Trophoblast cell (in vitro differentiated cells and primary cell): ENCODE data around the gene ACOT9.
A peak's percentile ranks its signal among the peaks of the same experiment; 100 is the strongest.
"Not testable (repeated sequence)": the region's sequence is repeated elsewhere in the genome, so short reads cannot be mapped to it uniquely, and the experiment has no call there.

Experiments
- DNase-seq, 2 donors: peaks; one replicate each; pipeline ENCODE4 v3.0.0-alpha.2; 2016
- H2AFZ ChIP-seq: 2 replicates; pipeline ENCODE4 v1.6.1; 2013; ENCODE audit warnings: low read length, moderate library complexity, mild to moderate bottlenecking; ENCODE audit not compliant: insufficient read depth, poor library complexity
- H2AK5ac ChIP-seq: 2 replicates; pipeline ENCODE4 v1.6.1; 2013; ENCODE audit warnings: mild to moderate bottlenecking, low read length
- H2BK120ac ChIP-seq: 2 replicates; pipeline ENCODE4 v1.6.1; 2013; ENCODE audit warnings: low read length, mild to moderate bottlenecking, moderate library complexity; ENCODE audit not compliant: insufficient read depth, poor library complexity
- H2BK12ac ChIP-seq: 2 replicates; pipeline ENCODE4 v1.6.1; 2013; ENCODE audit warnings: mild to moderate bottlenecking, low read length, moderate library complexity
- H2BK5ac ChIP-seq: 2 replicates; pipeline ENCODE4 v1.6.1; 2013; ENCODE audit warnings: low read length, low read depth, moderate library complexity, mild to moderate bottlenecking; ENCODE audit not compliant: poor library complexity
- H3K14ac ChIP-seq: 2 replicates; pipeline ENCODE4 v1.6.1; 2013; ENCODE audit warnings: mild to moderate bottlenecking, low read length
- H3K18ac ChIP-seq: 2 replicates; pipeline ENCODE4 v1.6.1; 2013; ENCODE audit warnings: mild to moderate bottlenecking, low read length
- H3K23ac ChIP-seq: 2 replicates; pipeline ENCODE4 v1.6.1; 2013; ENCODE audit warnings: low read length
- H3K27ac ChIP-seq: 2 replicates; pipeline ENCODE4 v1.5.1; 2013; ENCODE audit warnings: low read depth, mild to moderate bottlenecking, inconsistent platforms, low read length, moderate library complexity
- H3K27me3 ChIP-seq: 2 replicates; pipeline ENCODE4 v1.6.1; 2013; ENCODE audit warnings: inconsistent platforms, mild to moderate bottlenecking, low read length, moderate library complexity; ENCODE audit not compliant: insufficient read depth
- H3K36me3 ChIP-seq, 2 experiments: 1 replicate in 1 of 2; 2 replicates in 1 of 2; pipeline ENCODE4 v1.6.1; 2013; ENCODE audit warnings: low read length in 2 of 2, mild to moderate bottlenecking in 2 of 2, moderate library complexity in 1 of 2; ENCODE audit not compliant: insufficient read depth in 2 of 2, control insufficient read depth in 1 of 2
- H3K4ac ChIP-seq: 2 replicates; pipeline ENCODE4 v1.6.1; 2013; ENCODE audit warnings: low read depth, mild to moderate bottlenecking, low read length, moderate library complexity
- H3K4me1 ChIP-seq, 2 experiments: 1 replicate in 1 of 2; 2 replicates in 1 of 2; pipeline ENCODE4 v1.6.1; 2013; ENCODE audit warnings: low read length in 2 of 2, mild to moderate bottlenecking in 2 of 2, moderate library complexity in 1 of 2; ENCODE audit not compliant: insufficient read depth in 2 of 2, control insufficient read depth in 1 of 2
- H3K4me2 ChIP-seq: 2 replicates; pipeline ENCODE4 v1.6.1; 2013; ENCODE audit warnings: inconsistent platforms, mild to moderate bottlenecking, low read length, moderate library complexity
- H3K4me3 ChIP-seq: 2 replicates; pipeline ENCODE4 v1.5.1; 2013; ENCODE audit warnings: mild to moderate bottlenecking, low read depth, low read length, inconsistent platforms
- H3K79me1 ChIP-seq: one replicate; pipeline ENCODE4 v1.6.1; 2013; ENCODE audit warnings: low read length
- H3K79me2 ChIP-seq: 2 replicates; pipeline ENCODE4 v1.6.1; 2013; ENCODE audit warnings: low read length, mild to moderate bottlenecking; ENCODE audit not compliant: control insufficient read depth, insufficient read depth, poor library complexity
- H3K9ac ChIP-seq: 2 replicates; pipeline ENCODE4 v1.6.1; 2013; ENCODE audit warnings: mild to moderate bottlenecking, low read length
- H3K9me3 ChIP-seq: 2 replicates; pipeline ENCODE4 v1.6.1; 2013; ENCODE audit warnings: low read depth, mild to moderate bottlenecking, control low read depth, inconsistent platforms, low read length; ENCODE audit not compliant: insufficient read depth
- H4K12ac ChIP-seq: 2 replicates; pipeline ENCODE4 v1.6.1; 2013; ENCODE audit warnings: low read depth, mild to moderate bottlenecking, low read length, moderate library complexity
- H4K8ac ChIP-seq: 2 replicates; pipeline ENCODE4 v1.6.1; 2013; ENCODE audit warnings: low read depth, mild to moderate bottlenecking, low read length, moderate library complexity
- H4K91ac ChIP-seq: one replicate; pipeline ENCODE4 v1.6.1; 2013; ENCODE audit warnings: low read depth, mild to moderate bottlenecking, low read length, moderate library complexity
- WGBS: extraction: QIAGEN DNeasy Blood & Tissue Kit; methylation state at CpG from one replicate; pipeline ENCODE4 v1.1.7; 2013; ENCODE audit warnings: missing lambda C conversion rate; ENCODE audit not compliant: insufficient read length, insufficient coverage; ENCODE audit errors: extremely low coverage; 5-methylcytosine and 5-hydroxymethylcytosine counted together

ACOT9 gene

DNA sequence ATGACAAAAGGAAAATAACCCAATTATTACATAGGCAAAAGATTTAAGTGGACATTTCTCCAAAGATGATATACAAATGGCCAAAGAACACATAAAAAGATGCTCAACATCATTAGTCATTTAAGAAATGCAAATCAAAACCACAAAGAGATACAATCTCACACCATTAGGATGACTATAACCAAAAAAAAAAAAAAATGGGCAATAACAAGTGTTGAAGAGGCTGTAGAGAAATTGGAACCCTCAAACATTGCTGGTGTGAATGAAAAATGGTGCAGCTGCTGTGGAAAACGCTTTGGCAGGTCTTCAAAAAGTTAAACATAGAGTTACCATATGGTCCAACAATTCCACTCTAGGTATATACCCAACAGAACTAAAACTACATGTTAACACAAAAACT, 81.4 kb downstream of the ACOT9 start:
- no peak overlapping the region for H4K91ac ChIP-seq
- H3K27me3 ChIP-seq: no peaks in the 10 kb centered on the region
- peaks cover 3 to 8% of the 10 kb centered on the region in 2 experiments for H3K4me1 ChIP-seq
- no peak overlapping the region for H3K14ac ChIP-seq
- H2BK12ac ChIP-seq: no peak overlapping the region
- no peak overlapping the region for H3K4me3 ChIP-seq
- no peak for DNase-seq
- no peaks in the 10 kb centered on the region for H3K36me3 ChIP-seq
- H3K79me1 ChIP-seq: peaks cover 7% of the 10 kb centered on the region
- WGBS: no CpG with 5 or more reads among the region's 1 CpG
- H3K9ac ChIP-seq: no peak overlapping the region
- H2BK5ac ChIP-seq: no peak overlapping the region
- H2BK120ac ChIP-seq: no peak overlapping the region
- no peak overlapping the region for H3K23ac ChIP-seq
- no peaks in the 10 kb centered on the region for H3K9me3 ChIP-seq
- no peak overlapping the region for H4K12ac ChIP-seq
- no peak overlapping the region for H2AFZ ChIP-seq
- no peak overlapping the region for H3K4ac ChIP-seq
- no peak overlapping the region for H3K4me2 ChIP-seq
- H4K8ac ChIP-seq: no peak overlapping the region
- H2AK5ac ChIP-seq: no peak overlapping the region
- H3K79me2 ChIP-seq: no peaks in the 10 kb centered on the region
- no peak overlapping the region for H3K27ac ChIP-seq
- no peak overlapping the region for H3K18ac ChIP-seq

DNA sequence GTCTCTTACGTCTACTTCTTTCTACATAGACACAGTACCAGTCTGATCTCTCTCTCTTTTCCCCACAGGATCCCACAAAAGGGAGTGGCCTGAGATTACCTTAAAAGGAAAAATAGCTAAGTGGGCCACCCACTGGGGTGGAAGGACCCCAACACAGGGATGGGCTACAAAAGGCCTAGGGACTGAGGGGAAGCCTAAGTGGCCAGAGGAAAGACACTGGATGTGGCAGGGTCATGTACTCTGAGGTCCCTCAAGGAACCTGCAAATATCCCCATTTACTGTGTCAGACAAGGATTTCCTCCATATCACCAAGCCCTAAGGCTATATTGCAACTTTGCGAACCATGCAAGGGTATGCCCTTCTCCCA, 82.3 kb downstream of the ACOT9 start:
- DNase-seq: peak in 1 of 2 donors; percentile 26
- H3K14ac ChIP-seq: no peak overlapping the region
- H3K79me1 ChIP-seq: peaks cover 5% of the 10 kb centered on the region
- peak overlapping the region; percentile 63 for H2BK120ac ChIP-seq
- H3K4me1 ChIP-seq: peaks cover 6 to 11% of the 10 kb centered on the region in 2 experiments
- H3K27ac ChIP-seq: peak overlapping the region; percentile 74
- H3K9ac ChIP-seq: no peak overlapping the region
- H3K36me3 ChIP-seq: no peaks in the 10 kb centered on the region
- no peak overlapping the region for H2AFZ ChIP-seq
- peak overlapping the region; percentile 82 for H4K8ac ChIP-seq
- WGBS: no CpG with 5 or more reads among the region's 2 CpGs
- H3K4me2 ChIP-seq: no peak overlapping the region
- no peaks in the 10 kb centered on the region for H3K27me3 ChIP-seq
- H2BK12ac ChIP-seq: peak overlapping the region; percentile 68
- no peak overlapping the region for H4K12ac ChIP-seq
- peak overlapping the region; percentile 76 for H4K91ac ChIP-seq
- no peak overlapping the region for H3K23ac ChIP-seq
- no peak overlapping the region for H3K18ac ChIP-seq
- H2BK5ac ChIP-seq: no peak overlapping the region
- no peaks in the 10 kb centered on the region for H3K9me3 ChIP-seq
- no peak overlapping the region for H3K4ac ChIP-seq
- H3K79me2 ChIP-seq: no peaks in the 10 kb centered on the region
- H3K4me3 ChIP-seq: no peak overlapping the region
- no peak overlapping the region for H2AK5ac ChIP-seq

DNA sequence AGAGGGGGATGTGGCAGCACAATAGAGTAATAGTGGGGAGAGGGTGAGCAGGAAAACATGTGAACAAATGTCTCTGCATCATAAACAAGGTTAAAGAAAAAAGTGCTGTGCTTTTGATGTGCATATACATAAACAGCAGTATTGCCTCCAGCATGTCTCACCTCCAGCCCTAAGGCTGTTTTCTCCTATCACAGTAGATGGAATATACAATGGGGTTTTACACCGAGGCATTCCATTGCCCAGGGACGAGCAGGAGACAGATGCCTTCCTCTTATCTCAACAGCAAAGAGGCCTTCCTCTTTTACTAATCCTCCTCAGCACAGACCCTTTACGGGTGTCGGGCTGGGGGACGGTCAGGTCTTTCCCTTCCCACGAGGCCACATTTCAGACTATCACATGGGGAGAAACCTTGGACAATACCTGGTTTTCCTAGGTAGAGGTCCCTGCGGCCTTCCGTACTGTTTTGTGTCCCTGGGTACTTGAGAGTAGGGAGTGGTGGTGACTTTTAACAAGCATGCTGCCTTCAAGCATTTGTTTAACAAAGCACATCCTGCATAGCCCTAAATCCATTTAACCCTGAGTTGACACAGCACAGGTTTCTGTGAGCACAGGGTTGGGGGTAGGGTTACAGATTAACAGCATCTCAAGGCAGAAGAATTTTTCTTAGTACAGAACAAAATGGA, 82.9 kb downstream of the ACOT9 start:
- not testable (repeated sequence) for H4K8ac ChIP-seq, H2AK5ac ChIP-seq, H3K4me3 ChIP-seq, H2BK5ac ChIP-seq, H3K79me2 ChIP-seq, H3K79me1 ChIP-seq, H2BK120ac ChIP-seq, H3K14ac ChIP-seq, H2BK12ac ChIP-seq, H3K4ac ChIP-seq, H3K4me2 ChIP-seq, H3K27me3 ChIP-seq, H4K91ac ChIP-seq, H3K9ac ChIP-seq, H3K36me3 ChIP-seq, H3K23ac ChIP-seq, H4K12ac ChIP-seq, H3K9me3 ChIP-seq, H2AFZ ChIP-seq, H3K18ac ChIP-seq
- Histone ChIP-seq H3K4me1 (peaks cover 6 to 11% of the 10 kb centered on the region in 2 experiments), H3K27ac (peak overlapping the region; percentile 74)
- WGBS: no CpG with 5 or more reads among the region's 8 CpGs
- DNase-seq: peak; percentile 53 to 58

DNA sequence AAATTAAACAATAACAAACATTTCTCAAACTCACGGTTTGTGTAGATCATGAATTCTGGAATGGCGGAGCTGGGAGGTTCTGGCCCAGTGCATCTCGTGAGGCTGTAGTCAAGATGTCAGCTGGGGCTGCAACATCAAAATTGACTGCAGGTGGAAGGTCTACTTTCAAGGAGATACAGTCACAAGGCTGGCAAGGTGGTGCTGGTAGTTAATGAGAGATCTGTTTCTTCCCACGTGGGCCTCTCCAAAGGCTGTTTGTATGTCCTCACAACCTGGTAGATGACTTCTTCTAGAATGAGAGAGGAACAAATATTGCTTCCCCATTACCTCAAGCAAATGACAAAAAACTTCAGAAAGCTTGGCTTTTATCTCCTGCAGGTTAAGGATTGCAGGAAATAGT, 83.7 kb downstream of the ACOT9 start:
- Histone ChIP-seq H4K91ac (no peak overlapping the region), H3K18ac (no peak overlapping the region), H2AK5ac (no peak overlapping the region), H3K9ac (no peak overlapping the region), H3K79me2 (no peaks in the 10 kb centered on the region), H3K4me3 (no peak overlapping the region), H2BK120ac (no peak overlapping the region), H3K4me2 (no peak overlapping the region), H2BK12ac (no peak overlapping the region), H2AFZ (no peak overlapping the region), H3K4ac (no peak overlapping the region), H3K79me1 (peaks cover 5% of the 10 kb centered on the region), H3K14ac (no peak overlapping the region), H3K36me3 (no peaks in the 10 kb centered on the region), H4K12ac (no peak overlapping the region), H2BK5ac (no peak overlapping the region), H3K27ac (peak overlapping the region; percentile 62), H3K23ac (no peak overlapping the region), H3K4me1 (peaks cover 6 to 11% of the 10 kb centered on the region in 2 experiments), H3K9me3 (no peaks in the 10 kb centered on the region), H4K8ac (no peak overlapping the region), H3K27me3 (no peaks in the 10 kb centered on the region)
- WGBS: no CpG with 5 or more reads among the region's 4 CpGs
- DNase-seq: no peak
